GM12892 (cell line): Measurements from ENCODE around the gene ALPK1.

Experiments used
- DNase-seq: peaks from one replicate; pipeline ENCODE4 v3.0.0; 2011; ENCODE audit not compliant: insufficient read length
- FAIRE-seq: peaks from 2 replicates; lab custom pipeline; 2011; peaks lifted over from hg19 to GRCh38; lab: Jason Lieb, UNC
- POLR2A ChIP-seq: IDR thresholded peaks from 2 replicates; pipeline ENCODE4 v1.6.1; 2011; ENCODE audit warnings: low read depth, low read length, control low read depth
- POLR2AphosphoS5 ChIP-seq: IDR thresholded peaks from 2 replicates; pipeline ENCODE4 v1.6.1; 2011; ENCODE audit warnings: low read depth, low read length, control low read depth
- TAF1 ChIP-seq: IDR thresholded peaks from 2 replicates; pipeline ENCODE4 v1.6.1; 2011; ENCODE audit warnings: low read depth, mild to moderate bottlenecking, control low read depth, low read length, borderline replicate concordance

Gene ALPK1

GRCh38 chr4:112374850-112375249 is 77.7 kb downstream of the ALPK1 start:
- TF ChIP-seq POLR2AphosphoS5 (no peak), POLR2A (no peak), TAF1 (no peak)
- DNase-seq = no peak
- no peak for FAIRE-seq

- peak; percentile 73 for FAIRE-seq
- TF ChIP-seq POLR2AphosphoS5 (no peak), POLR2A (no peak), TAF1 (no peak)
Observed at GRCh38 chr4:112377171-112377570, 80.0 kb downstream of the ALPK1 start.

GRCh38 chr4:112377594-112378242 is 80.5 kb downstream of the ALPK1 start:
- DNase-seq (no peak), FAIRE-seq (no peak)
- TF ChIP-seq TAF1 = no peak
- TF ChIP-seq POLR2A = no peak
- TF ChIP-seq POLR2AphosphoS5 = no peak

More at GRCh38 chr4:112377171-112377570, 80.0 kb downstream of the ALPK1 start:
- DNase-seq = no peak

GRCh38 chr4:112378243-112378620 is 81.1 kb downstream of the ALPK1 start:
- DNase-seq = no peak
- FAIRE-seq = no peak
- TF ChIP-seq TAF1 (no peak), POLR2AphosphoS5 (no peak), POLR2A (no peak)

- DNase-seq = no peak
- FAIRE-seq = no peak
- TF ChIP-seq POLR2A = no peak
- TF ChIP-seq TAF1 = no peak
- TF ChIP-seq POLR2AphosphoS5 = no peak
Observed at GRCh38 chr4:112378858-112379257, 81.7 kb downstream of the ALPK1 start.

GRCh38 chr4:112379306-112379705 is 82.1 kb downstream of the ALPK1 start:
- TF ChIP-seq TAF1 (no peak), POLR2A (no peak)
- DNase-seq (no peak), FAIRE-seq (no peak)

GRCh38 chr4:112381996-112382692 is 85.0 kb downstream of the ALPK1 start:
- DNase-seq (no peak), FAIRE-seq (no peak)
- no peak for TF ChIP-seq POLR2AphosphoS5
- TF ChIP-seq POLR2A = no peak
- TF ChIP-seq TAF1 = no peak

GRCh38 chr4:112386071-112386470 is 88.9 kb downstream of the ALPK1 start:
- no peak for TF ChIP-seq POLR2AphosphoS5
- TF ChIP-seq TAF1 = no peak
- TF ChIP-seq POLR2A = no peak
- DNase-seq = no peak
- FAIRE-seq = no peak

GRCh38 chr4:112402098-112402497 is 104.9 kb downstream of the ALPK1 start:
- DNase-seq (no peak), FAIRE-seq (no peak)
- TF ChIP-seq POLR2AphosphoS5 = no peak
- TF ChIP-seq POLR2A = no peak
- TF ChIP-seq TAF1 = no peak

- DNase-seq (no peak), FAIRE-seq (no peak)
- TF ChIP-seq POLR2AphosphoS5 (no peak), POLR2A (no peak), TAF1 (no peak)
Observed at GRCh38 chr4:112403101-112403945, 106.2 kb downstream of the ALPK1 start.

- no peak for DNase-seq
Observed at GRCh38 chr4:112410364-112410763, 113.2 kb downstream of the ALPK1 start.

More at GRCh38 chr4:112410364-112410763, 113.2 kb downstream of the ALPK1 start:
- no peak for FAIRE-seq
- TF ChIP-seq POLR2AphosphoS5 (no peak), TAF1 (no peak), POLR2A (no peak)
